Measurements from ENCODE around the gene DYNC2H1. TPM values are rescaled to one million over a fixed set of nuclear protein-coding genes. Genes with fewer than 3 reads are reported as not detected.
A peak's percentile ranks its signal among the peaks of the same experiment; 100 is the strongest.

Gene DYNC2H1
- total RNA-seq, 1 experiment from 2014 or later: 12.4 TPM

DNA sequence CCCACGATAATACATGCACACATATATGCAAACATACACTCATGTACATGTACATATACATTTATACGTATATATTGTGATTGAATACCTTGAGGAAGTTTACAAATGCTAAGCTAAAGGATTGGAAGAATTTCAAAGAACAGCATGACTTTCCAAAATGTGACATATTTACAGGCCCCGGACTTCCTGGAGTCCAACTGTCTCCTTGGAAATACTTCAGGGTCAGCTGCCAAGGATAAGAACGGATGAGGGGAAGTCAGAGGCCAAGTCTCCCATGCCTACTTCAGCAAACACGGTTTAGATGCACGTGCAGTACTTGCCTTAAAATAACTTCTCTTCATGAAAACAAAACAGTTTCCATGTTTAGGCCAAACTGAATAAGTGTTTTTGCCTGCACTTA is 213.6 kb downstream of the DYNC2H1 start:
- no peaks in the 10 kb centered on the region for H3K36me3 ChIP-seq (ENCODE audit: control insufficient read depth, insufficient read depth, low read length)
- H3K9me3 ChIP-seq (ENCODE audit: control insufficient read depth, insufficient read depth, low read depth, low read length): no peaks in the 10 kb centered on the region
- no peak overlapping the region for H3K4me3 ChIP-seq (ENCODE audit: low read depth in 2 of 2, low read length in 2 of 2)
- no peaks in the 10 kb centered on the region for H3K27me3 ChIP-seq (ENCODE audit: control insufficient read depth, insufficient read depth, low read length)
- no peak for ATAC-seq
- H3K27ac ChIP-seq (ENCODE audit: low read length): no peak overlapping the region
- CTCF ChIA-PET: no interaction called here
- no peaks in the 10 kb centered on the region for H3K4me1 ChIP-seq (ENCODE audit: control insufficient read depth, insufficient read depth, low read length)
- no peak for TF ChIP-seq SIN3A (IDR thresholded peaks at IDR 0.05; ENCODE audit: borderline replicate concordance, insufficient read depth, low read depth, low read length)
- intact Hi-C loops (cut with micrococcal nuclease; ENCODE audit: unreplicated experiment) (no loop called here), in situ Hi-C loops (cut with HindIII; ENCODE audit: low pct_unique_long_range_greater_than_20kb, low sequenced_read_pairs) (no loop called here)
- BruUV-seq (replicated peaks): no TSS peak
- POLR2A ChIA-PET: no interaction called here
- no peak for DNase-seq (ENCODE audit: low read depth, low spot score)

DNA sequence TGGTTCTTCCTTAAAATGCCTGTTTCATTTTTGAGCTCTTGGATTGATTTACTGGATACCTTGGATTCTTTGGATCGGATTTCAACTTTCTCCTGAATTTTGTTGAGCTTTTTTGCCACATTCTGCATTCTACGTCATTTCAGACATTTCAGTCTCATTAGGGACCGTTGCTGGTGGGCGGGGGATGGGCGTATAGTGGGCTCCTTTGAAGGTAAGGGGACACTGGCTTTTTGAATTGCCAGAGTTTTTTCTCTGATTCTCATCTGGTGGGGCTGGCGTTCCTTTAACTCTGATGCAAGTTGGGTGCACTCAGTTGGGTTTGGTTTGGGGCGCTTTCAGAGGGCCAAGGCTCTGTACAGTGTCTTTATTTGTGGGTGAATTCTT is 216.5 kb downstream of the DYNC2H1 start:
- Histone ChIP-seq H3K27ac (ENCODE audit: low read length) (no peak overlapping the region), H3K4me1 (ENCODE audit: control insufficient read depth, insufficient read depth, low read length) (no peaks in the 10 kb centered on the region), H3K27me3 (ENCODE audit: control insufficient read depth, insufficient read depth, low read length) (no peaks in the 10 kb centered on the region), H3K36me3 (ENCODE audit: control insufficient read depth, insufficient read depth, low read length) (no peaks in the 10 kb centered on the region), H3K9me3 (ENCODE audit: control insufficient read depth, insufficient read depth, low read depth, low read length) (no peaks in the 10 kb centered on the region), H3K4me3 (ENCODE audit: low read depth in 2 of 2, low read length in 2 of 2) (no peak overlapping the region)
- ATAC-seq: no peak
- intact Hi-C loops (cut with micrococcal nuclease; ENCODE audit: unreplicated experiment): loop anchor here (1.0 kb wide), 1 partner anchor 276 kb away; no protein-coding TSS in a partner anchor
- TF ChIP-seq POLR2AphosphoS5 (IDR thresholded peaks at IDR 0.05; ENCODE audit: low read depth, low read length): no peak
- TF ChIP-seq SIN3A (IDR thresholded peaks at IDR 0.05; ENCODE audit: borderline replicate concordance, insufficient read depth, low read depth, low read length): no peak
- TF ChIP-seq, protein P1, sequence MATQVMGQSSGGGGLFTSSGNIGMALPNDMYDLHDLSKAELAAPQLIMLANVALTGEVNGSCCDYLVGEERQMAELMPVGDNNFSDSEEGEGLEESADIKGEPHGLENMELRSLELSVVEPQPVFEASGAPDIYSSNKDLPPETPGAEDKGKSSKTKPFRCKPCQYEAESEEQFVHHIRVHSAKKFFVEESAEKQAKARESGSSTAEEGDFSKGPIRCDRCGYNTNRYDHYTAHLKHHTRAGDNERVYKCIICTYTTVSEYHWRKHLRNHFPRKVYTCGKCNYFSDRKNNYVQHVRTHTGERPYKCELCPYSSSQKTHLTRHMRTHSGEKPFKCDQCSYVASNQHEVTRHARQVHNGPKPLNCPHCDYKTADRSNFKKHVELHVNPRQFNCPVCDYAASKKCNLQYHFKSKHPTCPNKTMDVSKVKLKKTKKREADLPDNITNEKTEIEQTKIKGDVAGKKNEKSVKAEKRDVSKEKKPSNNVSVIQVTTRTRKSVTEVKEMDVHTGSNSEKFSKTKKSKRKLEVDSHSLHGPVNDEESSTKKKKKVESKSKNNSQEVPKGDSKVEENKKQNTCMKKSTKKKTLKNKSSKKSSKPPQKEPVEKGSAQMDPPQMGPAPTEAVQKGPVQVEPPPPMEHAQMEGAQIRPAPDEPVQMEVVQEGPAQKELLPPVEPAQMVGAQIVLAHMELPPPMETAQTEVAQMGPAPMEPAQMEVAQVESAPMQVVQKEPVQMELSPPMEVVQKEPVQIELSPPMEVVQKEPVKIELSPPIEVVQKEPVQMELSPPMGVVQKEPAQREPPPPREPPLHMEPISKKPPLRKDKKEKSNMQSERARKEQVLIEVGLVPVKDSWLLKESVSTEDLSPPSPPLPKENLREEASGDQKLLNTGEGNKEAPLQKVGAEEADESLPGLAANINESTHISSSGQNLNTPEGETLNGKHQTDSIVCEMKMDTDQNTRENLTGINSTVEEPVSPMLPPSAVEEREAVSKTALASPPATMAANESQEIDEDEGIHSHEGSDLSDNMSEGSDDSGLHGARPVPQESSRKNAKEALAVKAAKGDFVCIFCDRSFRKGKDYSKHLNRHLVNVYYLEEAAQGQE (IDR thresholded peaks at IDR 0.05; ENCODE audit: insufficient read depth in 1 of 2, low read depth in 2 of 2, low read length in 1 of 2): no peak
- TF ChIP-seq, protein P2, sequence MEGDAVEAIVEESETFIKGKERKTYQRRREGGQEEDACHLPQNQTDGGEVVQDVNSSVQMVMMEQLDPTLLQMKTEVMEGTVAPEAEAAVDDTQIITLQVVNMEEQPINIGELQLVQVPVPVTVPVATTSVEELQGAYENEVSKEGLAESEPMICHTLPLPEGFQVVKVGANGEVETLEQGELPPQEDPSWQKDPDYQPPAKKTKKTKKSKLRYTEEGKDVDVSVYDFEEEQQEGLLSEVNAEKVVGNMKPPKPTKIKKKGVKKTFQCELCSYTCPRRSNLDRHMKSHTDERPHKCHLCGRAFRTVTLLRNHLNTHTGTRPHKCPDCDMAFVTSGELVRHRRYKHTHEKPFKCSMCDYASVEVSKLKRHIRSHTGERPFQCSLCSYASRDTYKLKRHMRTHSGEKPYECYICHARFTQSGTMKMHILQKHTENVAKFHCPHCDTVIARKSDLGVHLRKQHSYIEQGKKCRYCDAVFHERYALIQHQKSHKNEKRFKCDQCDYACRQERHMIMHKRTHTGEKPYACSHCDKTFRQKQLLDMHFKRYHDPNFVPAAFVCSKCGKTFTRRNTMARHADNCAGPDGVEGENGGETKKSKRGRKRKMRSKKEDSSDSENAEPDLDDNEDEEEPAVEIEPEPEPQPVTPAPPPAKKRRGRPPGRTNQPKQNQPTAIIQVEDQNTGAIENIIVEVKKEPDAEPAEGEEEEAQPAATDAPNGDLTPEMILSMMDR (IDR thresholded peaks at IDR 0.05): no peak
- TF ChIP-seq TCF7L2 (IDR thresholded peaks at IDR 0.05; ENCODE audit: low read depth, low read length): no peak
- no peak for DNase-seq (ENCODE audit: low read depth, low spot score)
- ChIA-PET POLR2A (no interaction called here), CTCF (no interaction called here)
- in situ Hi-C loops (cut with HindIII; ENCODE audit: low pct_unique_long_range_greater_than_20kb, low sequenced_read_pairs): no loop called here
- no TSS peak for BruUV-seq (replicated peaks)

DNA sequence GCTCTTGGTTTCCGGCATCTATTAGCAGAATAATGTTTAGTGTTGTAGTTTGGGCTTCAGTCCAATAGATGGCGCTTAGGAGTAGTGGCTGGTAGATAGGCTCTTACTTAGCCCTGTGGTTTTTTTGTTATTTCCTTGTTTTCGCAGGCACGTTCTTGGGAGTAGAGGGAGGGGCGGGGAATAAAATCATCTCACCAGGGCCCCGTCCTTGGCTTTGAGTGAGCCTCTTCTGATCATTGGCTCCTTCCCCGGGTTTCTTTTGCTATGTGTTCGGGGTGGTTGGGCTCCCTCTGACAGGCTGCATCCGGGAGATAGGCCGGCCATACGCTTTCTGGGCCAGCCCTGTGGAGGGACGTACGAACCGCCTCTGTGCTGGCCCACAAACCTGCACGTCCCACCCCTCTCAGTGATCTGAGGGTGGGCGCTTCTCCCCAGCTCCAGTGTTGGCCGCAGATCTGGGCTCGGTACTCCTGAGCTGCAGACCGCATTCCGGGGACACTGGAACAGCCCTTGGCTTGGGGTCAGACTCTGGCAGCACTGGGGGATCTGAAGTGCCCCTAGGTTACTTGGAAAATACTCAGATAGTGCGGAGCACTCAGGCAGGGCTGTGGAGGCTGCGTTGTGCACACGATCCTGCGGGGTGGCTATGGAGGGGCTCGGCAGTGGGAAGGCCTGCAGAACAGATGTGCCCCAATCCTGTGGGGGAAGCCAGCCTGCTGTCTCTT is 217.0 kb downstream of the DYNC2H1 start:
- BruUV-seq (replicated peaks): no TSS peak
- H3K9me3 ChIP-seq (ENCODE audit: control insufficient read depth, insufficient read depth, low read depth, low read length): no peaks in the 10 kb centered on the region
- intact Hi-C loops (cut with micrococcal nuclease; ENCODE audit: unreplicated experiment): loop anchor here (1.0 kb wide), 1 partner anchor 275 kb away; no protein-coding TSS in a partner anchor
- no peaks in the 10 kb centered on the region for H3K36me3 ChIP-seq (ENCODE audit: control insufficient read depth, insufficient read depth, low read length)
- DNase-seq (ENCODE audit: low read depth, low spot score) (peak; percentile 48), ATAC-seq (peak; percentile 91)
- TF ChIP-seq, protein P1 (IDR thresholded peaks at IDR 0.05; ENCODE audit: insufficient read depth in 1 of 2, low read depth in 2 of 2, low read length in 1 of 2): no peak
- TF ChIP-seq, protein P2 (IDR thresholded peaks at IDR 0.05): peak; percentile 93
- no peak for TF ChIP-seq SIN3A (IDR thresholded peaks at IDR 0.05; ENCODE audit: borderline replicate concordance, insufficient read depth, low read depth, low read length)
- no peak for TF ChIP-seq POLR2AphosphoS5 (IDR thresholded peaks at IDR 0.05; ENCODE audit: low read depth, low read length)
- TF ChIP-seq TCF7L2 (IDR thresholded peaks at IDR 0.05; ENCODE audit: low read depth, low read length): no peak
- no peaks in the 10 kb centered on the region for H3K4me1 ChIP-seq (ENCODE audit: control insufficient read depth, insufficient read depth, low read length)
- ChIA-PET CTCF (no interaction called here), POLR2A (no interaction called here)
- in situ Hi-C loops (cut with HindIII; ENCODE audit: low pct_unique_long_range_greater_than_20kb, low sequenced_read_pairs): no loop called here
- no peak overlapping the region for H3K27ac ChIP-seq (ENCODE audit: low read length)
- H3K27me3 ChIP-seq (ENCODE audit: control insufficient read depth, insufficient read depth, low read length): no peaks in the 10 kb centered on the region
- H3K4me3 ChIP-seq (ENCODE audit: low read depth in 2 of 2, low read length in 2 of 2): no peak overlapping the region

Data from Panc1 (cell line).